Activated gamma-delta T cell treated with anti-CD3 and anti-CD28 coated beads, Interleukin-2, amount 50 U/mL, for 16 hours (primary cell): ENCODE measurements around the gene SHROOM1.
A peak's percentile ranks its signal among the peaks of the same experiment; 100 is the strongest.
"Not testable (repeated sequence)": the region's sequence is repeated elsewhere in the genome, so short reads cannot be mapped to it uniquely, and the experiment has no call there.

ENCODE experiments used
- DNase-seq: peaks from one replicate; pipeline ENCODE4 v3.0.0-alpha.2; 2020; ENCODE audit warnings: low read depth

The SHROOM1 gene

GRCh38 chr5:132830436-132831094 is at the start of gene SHROOM1:
SHROOM1 (minus strand) TSS chr5:132830647; CDS start chr5:132826140, 4,507 bp downstream.
- DNase-seq = no peak

- DNase-seq = no peak
Observed at GRCh38 chr5:132877938-132878337, 47.5 kb upstream of the SHROOM1 start.

- DNase-seq = no peak
Observed at GRCh38 chr5:132877466-132877865, 47.0 kb upstream of the SHROOM1 start.

GRCh38 chr5:132876020-132876759 is 45.7 kb upstream of the SHROOM1 start:
- no peak for DNase-seq

GRCh38 chr5:132873930-132874271 is 43.5 kb upstream of the SHROOM1 start:
- DNase-seq = no peak

GRCh38 chr5:132873119-132873929 is 42.9 kb upstream of the SHROOM1 start, which contains the start of gene LEAP2:
LEAP2 (plus strand) TSS chr5:132873668; CDS start chr5:132873695, 27 bp downstream.
- DNase-seq = no peak

GRCh38 chr5:132872788-132873118 is 42.3 kb upstream of the SHROOM1 start:
- DNase-seq = no peak

GRCh38 chr5:132871459-132872284 is 41.2 kb upstream of the SHROOM1 start:
- DNase-seq = no peak

- DNase-seq = no peak
Observed at GRCh38 chr5:132870801-132871200, 40.4 kb upstream of the SHROOM1 start.

GRCh38 chr5:132868754-132869153 is 38.3 kb upstream of the SHROOM1 start:
- DNase-seq = no peak

- DNase-seq = no peak
Observed at GRCh38 chr5:132867046-132867451, 36.6 kb upstream of the SHROOM1 start.

- DNase-seq = peak; percentile 84
Observed at GRCh38 chr5:132866342-132867045, 36.0 kb upstream of the SHROOM1 start, which contains the start of the genes GDF9 and UQCRQ. GDF9 (minus strand) TSS chr5:132866469; CDS start chr5:132864533, 1,936 bp downstream. UQCRQ (plus strand) TSS chr5:132866642; CDS start chr5:132866882, 240 bp downstream.

- no peak for DNase-seq
Observed at GRCh38 chr5:132865668-132866341, 35.4 kb upstream of the SHROOM1 start.

- DNase-seq = no peak
Observed at GRCh38 chr5:132860742-132861141, 30.3 kb upstream of the SHROOM1 start.

GRCh38 chr5:132859889-132860437 is 29.5 kb upstream of the SHROOM1 start:
- DNase-seq = no peak

- no peak for DNase-seq
Observed at GRCh38 chr5:132856011-132856410, 25.6 kb upstream of the SHROOM1 start.

- not testable (repeated sequence) for DNase-seq
Observed at GRCh38 chr5:132854992-132855391, 24.5 kb upstream of the SHROOM1 start.

GRCh38 chr5:132854301-132854700 is 23.9 kb upstream of the SHROOM1 start:
- DNase-seq = no peak

GRCh38 chr5:132853790-132854189 is 23.3 kb upstream of the SHROOM1 start:
- DNase-seq = no peak

GRCh38 chr5:132853323-132853722 is 22.9 kb upstream of the SHROOM1 start:
- DNase-seq = no peak
